GM12875 (cell line): ENCODE results near the gene NIT2.

Experiments used
- H3K4me3 ChIP-seq: one replicate; pipeline ENCODE4 v1.5.1; 2011; ENCODE audit warnings: low read depth, low read length, control low read depth
- CTCF ChIP-seq: IDR thresholded peaks from 2 replicates; pipeline ENCODE4 v1.5.1; 2011; ENCODE audit warnings: low read depth, mild to moderate bottlenecking, control low read depth, inconsistent platforms, low read length, moderate library complexity, borderline replicate concordance; ENCODE audit not compliant: insufficient read depth

Gene NIT2

GRCh38 chr3:100402256-100402655 lies 67.7 kb downstream of the NIT2 start:
- peak overlapping the region; percentile 83 for H3K4me3 ChIP-seq
- TF ChIP-seq CTCF, result no peak

GRCh38 chr3:100402891-100403290 lies 68.3 kb downstream of the NIT2 start:
- no peak overlapping the region for H3K4me3 ChIP-seq
- no peak for TF ChIP-seq CTCF

GRCh38 chr3:100403362-100404249 lies 69.0 kb downstream of the NIT2 start:
- TF ChIP-seq CTCF, result 0 out of 2 replicates have a peak, but pooled peaks have one; percentile 6
- H3K4me3 ChIP-seq, result no peak overlapping the region

GRCh38 chr3:100404250-100404548 lies 69.6 kb downstream of the NIT2 start:
- H3K4me3 ChIP-seq, result no peak overlapping the region
- TF ChIP-seq CTCF, result no peak

- TF ChIP-seq CTCF, result no peak
- no peak overlapping the region for H3K4me3 ChIP-seq
Observed at GRCh38 chr3:100407164-100407563, 72.6 kb downstream of the NIT2 start.

- no peak overlapping the region for H3K4me3 ChIP-seq
- TF ChIP-seq CTCF, result no peak
Observed at GRCh38 chr3:100407977-100408532, 73.5 kb downstream of the NIT2 start.
